NOMO-1 (cell line): ENCODE measurements around the gene MRPL27.

Experiments
- DNase-seq, 2 experiments: peaks; one replicate each; lab custom pipeline; 2025; ENCODE audit not compliant: unreplicated experiment in 2 of 2; lab: John Stamatoyannopoulos, UW

Gene MRPL27

GRCh38 chr17:50388728-50389127 is 15.7 kb upstream of the MRPL27 start:
- no peak for DNase-seq

- DNase-seq = no peak
Measured at GRCh38 chr17:50386510-50386909, 13.5 kb upstream of the MRPL27 start.

GRCh38 chr17:50382931-50383330 is 9.9 kb upstream of the MRPL27 start:
- no peak for DNase-seq

DNA sequence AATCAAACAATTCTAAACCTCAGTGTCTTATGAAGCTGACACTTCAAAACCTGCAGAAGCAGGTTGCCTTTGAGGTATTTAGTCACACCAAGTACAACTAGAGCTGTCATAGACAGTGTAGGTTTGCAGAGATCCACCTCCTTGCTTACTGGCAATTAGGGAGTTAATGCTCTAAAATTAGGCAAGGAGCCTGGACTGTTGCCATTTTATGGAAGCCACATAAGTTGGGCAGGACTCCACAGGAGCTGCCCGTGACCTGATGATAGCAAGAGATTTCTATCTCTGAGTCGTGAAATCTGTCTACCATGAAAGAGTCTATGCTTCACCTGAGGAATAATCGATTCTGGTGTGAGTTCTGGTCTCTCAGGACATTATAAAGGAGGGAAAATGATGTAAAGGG is 8.9 kb upstream of the MRPL27 start:
- DNase-seq = no peak

DNA sequence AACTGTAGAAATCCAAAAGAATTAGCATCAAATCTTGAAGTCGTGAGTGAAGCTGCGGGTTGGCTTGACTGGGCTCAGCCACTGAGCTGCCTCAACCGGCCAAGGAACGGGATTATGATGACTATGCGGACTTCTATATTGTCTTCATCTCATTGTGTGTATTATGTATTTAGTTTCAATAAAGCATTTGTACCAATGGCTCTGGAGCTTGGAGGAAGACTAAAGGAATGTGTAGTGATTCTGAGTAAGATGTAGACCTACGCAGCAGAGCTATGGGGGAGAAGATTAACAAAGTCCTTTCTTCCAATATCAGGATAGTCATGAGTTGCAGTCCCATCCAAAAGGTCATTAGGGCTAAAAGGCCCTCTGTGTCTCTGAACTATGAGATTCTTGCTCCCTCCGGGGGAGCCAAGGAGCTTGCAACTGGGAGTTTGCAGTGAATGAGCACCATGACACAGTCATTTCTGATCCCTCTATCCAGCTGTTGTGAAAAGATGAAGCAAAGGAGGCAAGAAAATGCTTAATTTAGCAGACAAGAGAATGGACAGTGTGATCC is 8.4 kb upstream of the MRPL27 start:
- DNase-seq = no peak

GRCh38 chr17:50380369-50381259 is 7.6 kb upstream of the MRPL27 start:
- DNase-seq = no peak

GRCh38 chr17:50379351-50380132 is 6.6 kb upstream of the MRPL27 start:
- no peak for DNase-seq

DNA sequence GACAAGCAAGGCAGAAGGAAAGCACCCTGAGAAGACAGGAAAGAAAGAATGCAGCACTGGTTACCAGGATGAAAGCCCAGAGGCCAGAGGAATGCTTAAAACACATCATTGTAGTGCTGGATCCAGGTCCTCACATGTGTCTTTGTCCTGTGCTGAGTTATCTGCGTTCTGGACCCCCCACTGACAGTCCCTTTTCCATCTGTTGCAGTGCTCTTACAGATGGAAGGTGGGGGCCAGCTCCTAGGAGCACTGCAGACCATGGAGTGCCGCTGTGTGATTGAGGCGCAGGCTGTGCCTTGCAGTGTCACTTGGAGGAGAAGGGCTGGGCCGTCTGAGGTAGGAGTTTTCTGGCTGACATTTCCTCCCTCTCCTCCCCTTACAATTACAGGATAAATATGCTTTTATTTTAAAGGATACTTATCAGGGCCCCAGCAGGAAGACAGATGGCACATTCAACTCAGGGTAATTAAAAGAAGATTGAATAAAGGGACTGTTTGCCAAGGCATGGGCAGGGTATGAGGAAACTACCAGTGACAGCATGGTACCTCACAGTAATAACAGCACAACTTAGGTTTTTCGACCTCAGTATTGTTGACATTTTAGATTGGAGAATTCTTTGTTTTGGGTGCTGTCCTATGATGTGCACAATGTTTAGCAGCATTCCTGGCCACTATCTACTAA is 3.0 kb upstream of the MRPL27 start:
- DNase-seq = no peak

DNA sequence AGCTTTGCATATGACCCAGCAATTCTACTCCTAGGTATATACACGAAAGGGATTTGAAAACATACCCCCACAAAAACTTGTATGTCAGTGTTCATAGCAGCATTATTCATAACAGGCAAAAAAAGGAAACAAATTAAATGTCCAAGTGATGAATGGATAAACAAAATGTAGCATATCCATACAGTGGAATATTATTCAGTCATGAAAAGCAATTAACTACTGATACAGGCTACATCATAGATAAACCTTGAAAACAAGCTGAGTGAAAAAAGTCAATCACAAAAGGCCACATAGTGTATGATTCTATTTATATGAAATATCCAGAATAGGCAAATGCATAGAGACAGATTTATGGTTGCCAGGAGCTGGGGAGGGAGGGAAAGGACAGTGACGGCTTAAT is 721 bp upstream of the MRPL27 start:
- DNase-seq = no peak

DNA sequence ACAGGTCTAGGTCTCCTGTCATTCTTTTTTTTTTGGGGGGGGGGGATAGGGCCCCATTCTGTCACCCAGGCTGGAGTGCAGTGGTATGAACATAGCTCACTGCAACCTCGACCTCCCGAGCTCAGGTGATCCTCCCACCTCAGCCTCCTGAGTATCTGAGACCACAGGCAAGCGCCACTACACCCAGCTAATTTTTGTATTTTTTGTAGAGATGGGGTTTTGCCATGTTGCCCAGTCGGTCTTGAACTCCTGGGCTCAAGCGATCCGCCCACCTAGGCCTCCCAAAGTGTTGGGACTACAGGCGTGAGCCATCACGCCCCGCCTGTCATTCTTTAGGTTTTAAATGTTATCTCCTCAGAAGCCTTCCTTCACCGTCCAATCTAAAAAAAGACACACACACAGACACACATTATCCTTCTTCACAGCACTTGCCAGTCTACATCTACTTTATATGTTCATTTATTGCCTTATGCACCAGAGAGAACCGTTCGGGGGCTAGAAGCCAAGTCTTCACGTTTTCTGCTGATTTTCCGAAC is 694 bp downstream of the MRPL27 start:
- no peak for DNase-seq

GRCh38 chr17:50371526-50371925 is 1.5 kb downstream of the MRPL27 start:
- DNase-seq = no peak

DNA sequence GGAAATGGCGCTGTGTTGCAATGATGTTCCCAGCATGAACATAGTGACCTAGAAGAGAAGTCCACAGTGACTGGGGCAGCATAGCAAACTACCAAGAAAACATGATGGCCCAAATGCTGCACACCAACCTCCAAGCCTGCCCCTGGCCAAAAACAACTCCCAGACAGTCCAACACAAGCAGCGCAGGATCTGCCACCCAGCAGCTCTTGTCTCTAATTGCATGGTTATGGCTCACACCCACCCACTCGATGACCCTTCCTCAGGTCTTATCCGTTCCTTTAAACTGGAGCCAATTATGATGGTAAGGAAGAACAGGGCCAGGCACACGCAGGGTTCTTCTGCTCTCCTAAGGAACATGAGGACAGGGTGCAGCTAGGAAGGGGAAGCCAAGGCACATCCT is 2.9 kb downstream of the MRPL27 start:
- no peak for DNase-seq

GRCh38 chr17:50367401-50367800 is 5.6 kb downstream of the MRPL27 start:
- DNase-seq = no peak

DNA sequence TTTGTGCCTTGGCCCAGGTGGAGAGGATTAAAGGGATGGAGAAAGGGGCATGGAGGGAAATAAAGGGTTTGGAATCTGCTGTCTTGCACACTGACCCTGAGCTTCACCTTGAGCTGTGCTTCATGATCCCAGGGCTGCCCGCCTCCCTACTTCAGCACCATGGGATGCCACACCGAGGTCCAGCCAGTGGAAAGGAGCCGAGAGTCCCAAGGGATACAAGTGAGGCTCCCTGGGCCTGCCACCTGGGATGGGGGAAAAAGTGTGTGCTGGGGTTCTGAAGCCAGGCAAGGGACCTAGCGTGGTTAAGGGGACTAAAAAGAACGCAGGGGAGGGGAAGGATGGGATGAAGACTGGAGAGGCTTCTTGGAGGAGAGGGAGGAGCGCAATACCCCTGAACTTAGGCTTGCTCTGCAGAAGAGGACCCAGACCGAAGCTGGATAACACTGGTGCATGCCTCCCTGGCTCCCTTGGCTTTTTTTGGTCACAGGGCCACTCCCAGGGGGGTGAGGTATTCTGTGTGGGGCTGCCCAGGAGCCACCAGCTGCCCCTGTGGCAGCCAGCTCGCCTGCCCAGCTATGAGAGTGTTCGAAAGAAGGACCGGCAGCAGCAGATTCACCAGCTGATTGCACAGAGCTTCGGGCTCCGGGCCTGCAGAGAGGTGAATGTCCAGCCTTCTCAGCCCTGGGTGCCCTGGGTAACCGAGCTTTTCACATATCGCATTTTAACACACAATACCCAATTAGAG is 7.2 kb downstream of the MRPL27 start:
- no peak for DNase-seq

DNA sequence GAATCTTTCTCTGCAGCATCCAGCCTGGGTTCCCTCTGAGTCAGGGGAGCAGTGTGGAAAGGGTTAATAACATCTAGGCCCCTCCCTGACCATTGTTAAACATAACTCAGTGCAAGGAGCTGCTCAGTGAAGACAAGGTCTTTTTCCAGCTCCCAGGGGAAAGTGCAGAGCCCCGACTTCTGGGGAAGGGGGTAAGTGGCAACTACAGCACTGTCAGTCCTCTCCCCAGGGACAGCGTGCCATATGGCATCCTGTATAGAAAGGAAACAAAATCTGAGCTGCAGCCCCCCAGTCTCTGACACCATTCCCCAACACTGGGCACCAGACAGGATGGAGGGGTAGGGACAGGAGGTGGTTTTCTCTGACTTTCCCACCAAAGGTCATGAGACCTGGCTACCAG is 7.8 kb downstream of the MRPL27 start:
- no peak for DNase-seq

DNA sequence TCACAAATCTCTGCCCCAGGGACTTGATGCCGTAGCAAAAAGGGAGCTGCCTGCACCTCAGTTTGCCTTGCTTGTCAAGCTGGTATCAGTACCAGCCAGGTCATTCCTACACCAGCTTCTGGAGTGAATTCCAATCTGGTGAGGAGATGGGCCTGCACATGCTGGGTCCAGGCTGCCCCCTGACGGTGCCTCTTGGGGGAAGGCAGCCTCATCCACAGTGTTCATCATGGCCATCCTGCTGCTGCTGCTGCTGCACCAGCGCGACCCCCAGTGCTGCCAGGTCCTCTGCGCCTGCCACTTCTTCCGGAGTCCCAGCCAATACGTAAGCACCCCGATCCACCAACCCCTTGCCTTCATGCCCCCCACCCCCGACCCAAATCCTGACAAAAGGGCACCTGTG is 8.3 kb downstream of the MRPL27 start:
- no peak for DNase-seq

DNA sequence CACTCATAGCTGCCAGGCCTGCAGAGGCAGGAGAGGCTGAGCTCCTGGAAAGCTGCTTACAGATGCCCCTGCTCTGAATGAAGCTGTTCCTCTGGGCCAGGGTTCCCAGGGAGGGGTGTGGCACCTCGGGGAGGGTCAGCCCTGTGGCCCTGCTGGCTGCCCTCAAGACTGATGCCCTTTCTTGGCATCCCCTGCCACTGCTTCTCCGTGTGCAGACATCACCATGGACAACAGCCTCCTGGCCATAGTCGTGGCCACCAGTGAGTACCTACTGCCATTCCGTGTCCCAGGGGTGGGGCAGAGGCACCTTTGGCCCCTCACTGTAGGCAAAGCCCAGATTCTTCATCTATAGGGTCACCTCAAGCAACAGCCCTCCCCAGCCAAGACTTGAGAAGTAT is 8.9 kb downstream of the MRPL27 start:
- no peak for DNase-seq

DNA sequence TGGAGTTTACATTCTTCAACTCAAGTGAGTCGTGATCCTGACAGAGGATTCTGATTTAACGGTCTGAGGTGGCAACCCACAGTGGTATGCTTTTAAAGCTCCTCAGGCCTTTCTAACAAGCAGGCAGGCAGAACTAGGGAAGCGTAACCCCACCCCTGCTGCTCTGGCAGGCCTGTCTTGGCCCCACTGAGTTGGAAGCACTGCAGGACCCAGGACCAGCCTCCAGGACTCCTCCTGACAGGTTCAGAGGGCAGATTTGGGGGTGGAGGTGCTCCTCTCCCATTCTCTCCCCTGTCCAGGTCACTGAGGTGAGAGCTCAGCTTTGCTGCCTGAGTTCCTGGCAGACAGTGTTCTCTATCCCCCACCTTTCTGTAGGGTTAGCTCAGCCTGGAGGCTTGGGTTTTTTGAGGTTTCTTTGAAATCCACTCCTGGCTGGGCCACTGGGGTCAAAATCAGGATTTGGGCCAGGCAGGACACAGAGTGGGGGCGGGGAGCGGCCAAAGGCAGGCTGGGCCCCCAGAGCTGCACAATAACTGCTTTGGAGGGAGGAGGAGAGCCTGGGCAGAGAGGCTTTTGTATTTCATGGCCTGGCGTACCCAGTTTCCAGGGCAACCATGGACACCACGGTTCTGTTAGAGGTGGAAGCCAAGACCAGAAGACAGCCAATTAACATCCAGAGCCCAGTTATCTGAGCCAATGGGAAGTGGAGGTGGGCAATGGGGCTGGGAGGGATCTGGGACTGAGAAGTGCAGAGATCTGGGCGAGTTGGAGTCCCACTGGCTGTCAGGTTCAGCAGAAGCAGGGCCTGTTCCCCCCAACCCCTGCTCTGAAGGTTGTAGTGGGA is 9.5 kb downstream of the MRPL27 start:
- DNase-seq = no peak

DNA sequence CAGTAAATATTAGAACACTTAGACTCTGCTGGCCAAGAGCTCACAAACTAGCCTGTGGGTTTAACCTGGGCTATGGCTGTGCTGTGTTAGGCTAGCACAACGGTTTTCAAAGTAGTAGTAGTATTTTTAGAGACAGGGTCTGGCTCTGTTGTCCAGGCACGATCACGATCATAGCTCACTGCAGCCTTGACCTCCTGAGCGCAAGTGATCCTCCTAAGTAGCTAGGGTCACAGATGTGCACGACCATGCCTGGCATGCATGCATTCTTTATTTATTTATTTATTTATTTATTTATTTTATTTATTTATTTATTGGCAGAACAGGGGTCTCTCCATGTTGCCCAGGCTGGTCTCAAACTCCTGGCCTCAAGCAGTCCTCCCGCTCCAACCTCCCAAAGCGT is 10.3 kb downstream of the MRPL27 start:
- no peak for DNase-seq
